ENCODE results near the gene RUNX3. TPM values are rescaled to one million over a fixed set of nuclear protein-coding genes. Genes with fewer than 3 reads are reported as not detected.

The RUNX3 gene
- total RNA-seq (2022; extraction: Qiagen RNA extraction), result 3.9 to 9.0 TPM (median 6.8 TPM) in 5 replicates

DNA sequence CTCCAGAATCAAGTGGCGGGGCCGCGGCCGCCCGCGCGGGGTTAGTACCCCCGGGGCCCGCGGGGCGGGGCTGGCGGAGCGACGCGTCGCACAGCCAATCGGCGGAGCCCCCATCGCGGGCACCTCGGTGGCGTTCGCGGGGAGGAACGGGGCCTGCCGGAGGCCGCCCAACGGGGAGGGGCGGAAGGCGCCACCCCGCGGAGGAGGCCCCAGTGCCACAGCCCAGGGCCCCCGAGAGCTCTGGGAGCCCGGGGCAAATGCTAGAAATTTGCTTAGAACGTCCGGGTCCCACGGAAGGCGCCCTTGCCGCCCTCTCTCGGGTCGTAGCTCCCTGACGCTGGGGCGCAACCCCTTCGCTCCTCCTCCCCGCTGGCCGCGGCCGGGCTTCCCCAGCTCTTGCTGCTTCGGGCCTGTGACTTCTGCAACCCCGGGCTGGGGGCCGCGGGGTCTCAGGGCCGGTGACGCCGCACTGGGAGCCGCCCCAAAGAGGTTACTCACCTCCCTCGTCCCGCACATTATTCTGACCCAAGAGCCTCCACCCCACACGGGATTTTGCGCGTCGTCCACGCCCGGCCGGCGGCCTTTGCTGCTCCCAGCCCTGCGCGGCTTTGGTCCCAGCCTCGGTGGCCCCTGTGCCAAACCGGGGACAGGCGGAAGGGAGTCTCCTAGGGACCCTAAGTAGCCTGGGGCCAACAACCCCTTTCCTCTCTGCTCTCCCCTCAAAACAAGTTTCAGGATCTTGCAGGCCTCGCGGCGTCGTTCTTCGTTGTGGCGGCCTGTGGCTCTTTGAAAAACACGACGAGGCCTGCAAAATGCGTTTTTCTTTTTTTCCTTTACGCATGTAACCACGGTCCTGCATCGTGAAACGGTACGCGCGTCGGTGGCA lies at the start of gene RUNX3:
Gene RUNX3 (minus strand): TSS at position 17 of the 886 bp plus-strand sequence. CDS start 408 bp downstream, outside the sequence.

Other genes with a start within 250 kb of the RUNX3 start
- 47.1 to 67.0 TPM (median 58.8 TPM) in 5 replicates for gene CLIC4, start 184.8 kb downstream of the RUNX3 start, total RNA-seq (2022; extraction: Qiagen RNA extraction)

Data from A549 treated with dexamethasone at 1 μM for 4 hours (cell line).